ENCODE results near the gene ACAN.

The ACAN gene

DNA sequence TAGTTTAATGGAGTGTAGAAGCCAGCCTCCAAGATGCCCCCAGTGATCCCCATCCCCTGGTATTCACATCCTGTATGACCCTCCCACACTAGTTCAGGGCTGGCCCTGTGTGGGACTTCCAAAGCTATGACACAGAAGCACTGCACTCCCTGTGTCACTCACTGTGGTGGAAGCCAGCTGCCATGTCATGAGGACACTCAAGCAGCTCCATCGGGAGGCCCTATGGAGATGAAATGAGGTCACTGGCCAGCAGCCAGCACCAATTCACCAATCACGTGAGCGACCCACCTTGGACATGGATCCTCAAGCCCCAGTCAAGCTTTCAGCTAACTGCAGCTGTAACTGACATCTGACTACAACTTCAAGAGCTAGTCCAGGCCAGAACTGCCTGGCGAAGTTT, 3.9 kb upstream of the ACAN start:
- H3K4me3 ChIP-seq (ENCODE audit: low read depth, low read length): no peak overlapping the region
- no peak for DNase-seq (ENCODE audit: low read depth)

DNA sequence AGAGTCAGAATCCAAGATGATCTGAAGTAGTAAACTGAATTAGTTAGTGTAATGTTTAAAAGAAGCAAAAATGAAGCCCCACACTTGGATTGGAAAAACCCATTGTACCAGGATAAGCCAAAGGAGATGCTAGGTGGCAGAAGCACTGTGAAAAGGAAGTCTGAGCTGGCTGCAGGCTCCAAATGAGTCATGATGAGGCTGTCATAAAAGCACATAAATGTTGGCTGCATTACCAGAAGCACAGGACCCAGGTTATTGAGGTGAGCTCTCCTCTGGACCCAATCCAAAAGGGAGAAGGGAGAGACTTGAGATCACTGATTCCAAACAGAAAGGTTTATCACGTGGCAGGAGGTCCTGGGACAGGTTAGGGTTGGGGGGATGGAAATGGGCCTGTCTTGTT, 3.2 kb upstream of the ACAN start:
- peak; percentile 15 for DNase-seq (ENCODE audit: low read depth)
- no peak overlapping the region for H3K4me3 ChIP-seq (ENCODE audit: low read depth, low read length)

DNA sequence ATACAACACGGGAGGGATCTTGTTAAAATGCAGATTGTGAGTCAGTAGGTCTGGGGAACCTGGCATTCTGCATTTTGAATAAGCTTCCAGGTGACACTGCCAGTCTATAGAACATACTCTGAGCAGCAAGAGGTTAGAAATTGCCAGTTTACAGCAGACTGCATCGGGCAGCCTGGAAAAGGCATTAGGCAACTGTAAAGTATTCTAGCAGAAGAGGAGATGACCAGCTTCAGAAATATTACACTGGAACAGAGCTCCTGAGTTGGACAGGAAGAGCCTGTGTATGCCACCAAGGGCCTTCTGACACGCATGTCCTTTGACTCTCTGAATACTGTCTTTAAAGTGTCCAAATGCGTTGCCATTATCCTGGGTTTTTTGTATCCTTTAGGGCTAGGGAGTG, 2.5 kb upstream of the ACAN start:
- no peak for DNase-seq (ENCODE audit: low read depth)
- no peak overlapping the region for H3K4me3 ChIP-seq (ENCODE audit: low read depth, low read length)

DNA sequence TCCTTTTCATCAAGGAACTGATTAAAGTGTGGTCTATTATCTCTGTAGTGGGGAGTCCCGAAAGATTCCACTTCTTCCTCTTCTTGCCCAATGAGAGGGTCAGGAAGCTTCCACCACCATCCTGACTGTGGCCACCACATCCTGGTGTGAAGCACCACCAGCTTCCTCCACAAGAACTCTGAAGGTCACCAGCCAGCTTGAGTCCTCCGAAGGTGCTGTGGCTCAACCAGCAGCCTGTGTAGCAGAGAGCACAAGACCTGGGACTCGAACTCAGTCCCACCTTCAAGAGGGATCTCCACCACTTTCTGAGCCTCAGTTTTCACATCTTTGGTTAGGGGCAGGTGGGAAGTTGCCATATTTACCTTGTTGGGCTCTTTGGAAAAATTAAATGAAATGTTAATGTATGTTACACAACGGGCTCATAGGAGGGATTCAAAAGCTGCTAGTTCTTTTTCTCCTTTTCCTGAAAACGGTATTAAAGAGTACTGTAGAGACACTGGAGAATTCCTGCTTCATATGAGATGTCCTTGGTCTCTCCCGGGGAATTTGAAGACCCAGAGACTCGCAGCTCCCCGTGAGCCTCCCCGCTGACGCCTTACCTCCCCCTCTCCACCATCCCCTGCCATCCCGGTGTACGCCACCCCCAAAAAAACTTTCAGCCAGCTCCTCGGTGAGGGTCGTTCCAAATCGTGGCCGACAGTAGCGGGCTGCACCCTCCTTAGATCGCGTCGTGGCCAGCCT, 816 bp upstream of the ACAN start:
- peak overlapping the region; percentile 26 for H3K4me3 ChIP-seq (ENCODE audit: low read depth, low read length)
- no peak for DNase-seq (ENCODE audit: low read depth)

DNA sequence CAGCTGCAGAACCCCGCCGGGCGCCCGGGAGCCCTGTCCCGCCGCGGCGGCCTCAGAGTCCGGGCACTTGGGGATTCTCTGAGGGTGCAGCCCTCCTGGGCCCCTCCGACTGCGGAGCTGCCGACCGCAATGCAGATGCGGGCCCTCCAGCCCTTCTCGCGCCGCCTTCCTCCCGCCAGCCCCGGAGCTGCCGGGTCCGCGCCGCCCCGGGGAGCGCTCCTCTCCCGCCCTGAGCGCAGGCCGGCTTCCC, 320 bp upstream of the ACAN start:
- H3K4me3 ChIP-seq (ENCODE audit: low read depth, low read length): peak overlapping the region; percentile 26
- DNase-seq (ENCODE audit: low read depth): no peak

DNA sequence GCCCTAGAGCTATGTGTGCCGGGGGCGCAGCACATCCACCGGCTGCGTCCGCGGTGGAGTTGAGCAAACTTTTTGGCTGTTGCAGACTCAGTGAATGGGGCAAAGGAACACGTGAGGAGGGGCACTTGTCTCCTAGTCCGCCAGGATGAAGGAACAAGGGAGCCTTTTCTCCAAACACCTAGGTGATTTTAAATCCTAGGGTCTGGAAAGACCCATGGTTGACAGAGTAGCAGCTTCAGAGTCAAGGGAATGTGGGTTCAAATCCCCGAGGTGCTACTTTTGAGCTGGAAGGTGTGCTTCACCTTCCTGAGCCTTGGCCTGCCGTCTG, 648 bp downstream of the ACAN start:
- no peak for DNase-seq (ENCODE audit: low read depth)
- H3K4me3 ChIP-seq (ENCODE audit: low read depth, low read length): no peak overlapping the region

DNA sequence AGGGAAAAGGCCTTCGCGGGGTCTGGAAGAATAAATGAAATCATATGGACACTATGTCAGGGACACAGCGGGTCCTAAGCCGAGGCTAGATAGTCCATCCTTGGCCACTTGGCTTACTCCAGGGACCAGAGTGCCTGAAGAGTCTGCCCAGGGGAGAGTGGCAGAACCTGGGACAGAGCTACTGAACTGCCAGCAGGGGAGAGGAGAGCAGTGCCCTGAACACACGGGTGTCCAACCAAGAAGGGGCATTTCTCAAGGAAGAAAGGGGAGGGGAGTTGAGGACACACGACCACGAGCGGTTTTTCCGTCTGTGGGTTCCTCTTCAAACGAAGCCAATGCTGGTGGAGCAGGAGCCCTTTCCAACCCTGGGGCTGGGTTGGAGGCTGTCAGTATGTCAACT, 1.0 kb downstream of the ACAN start:
- DNase-seq (ENCODE audit: low read depth): no peak
- no peak overlapping the region for H3K4me3 ChIP-seq (ENCODE audit: low read depth, low read length)

- DNase-seq (ENCODE audit: low read depth): no peak
- H3K4me3 ChIP-seq (ENCODE audit: low read depth, low read length): no peak overlapping the region
These were observed 2.0 kb downstream of the ACAN start for GRCh38 chr15:88805031-88805780.

DNA sequence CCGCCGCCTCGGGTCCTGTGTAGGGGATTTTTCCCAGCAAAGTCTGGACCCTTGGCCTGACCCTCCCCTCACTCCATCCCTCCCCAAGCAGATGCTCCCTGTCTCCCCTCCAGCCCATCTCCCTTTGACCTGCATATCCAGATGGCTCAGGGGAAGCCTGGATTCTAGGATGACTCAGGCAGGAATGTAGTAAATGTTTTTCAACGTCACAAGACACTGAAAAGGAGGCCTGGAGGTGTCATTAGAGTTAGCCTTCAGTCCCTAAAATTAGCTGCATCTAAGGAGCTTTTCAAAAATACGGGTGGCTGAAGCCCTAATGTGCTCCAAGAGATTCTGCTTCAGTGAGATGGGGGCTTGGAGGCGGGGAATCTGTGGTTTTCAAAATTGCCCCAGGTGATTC, 7.2 kb downstream of the ACAN start:
- no peak overlapping the region for H3K4me3 ChIP-seq (ENCODE audit: low read depth, low read length)
- no peak for DNase-seq (ENCODE audit: low read depth)

DNA sequence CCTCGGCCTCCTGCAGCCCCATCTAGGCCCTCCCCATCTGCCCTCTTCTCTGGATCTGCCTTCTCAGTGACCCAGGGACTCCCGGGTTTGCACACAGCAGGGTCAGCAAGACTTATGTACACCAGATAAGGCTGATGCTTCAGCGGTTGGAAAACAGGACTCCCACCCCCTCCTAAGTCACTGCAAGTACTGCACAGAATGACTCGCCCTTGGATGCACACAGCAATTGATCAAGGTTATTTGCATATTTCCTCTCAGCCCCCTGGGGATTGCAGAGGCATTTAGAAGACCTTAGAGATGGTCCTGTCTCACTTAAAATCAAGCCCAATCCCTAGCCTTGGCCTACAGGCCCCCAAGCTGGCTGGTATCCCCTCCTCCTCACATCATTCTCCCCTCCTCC, 8.9 kb downstream of the ACAN start:
- H3K4me3 ChIP-seq (ENCODE audit: low read depth, low read length): no peak overlapping the region
- no peak for DNase-seq (ENCODE audit: low read depth)

- no peak overlapping the region for H3K4me3 ChIP-seq (ENCODE audit: low read depth, low read length)
- no peak for DNase-seq (ENCODE audit: low read depth)
These were observed 10.7 kb downstream of the ACAN start for GRCh38 chr15:88813960-88814359.

- DNase-seq (ENCODE audit: low read depth): no peak
- H3K4me3 ChIP-seq (ENCODE audit: low read depth, low read length): no peak overlapping the region
These were observed 11.2 kb downstream of the ACAN start for GRCh38 chr15:88814393-88814792.

- no peak overlapping the region for H3K4me3 ChIP-seq (ENCODE audit: low read depth, low read length)
- DNase-seq (ENCODE audit: low read depth): no peak
These were observed 15.7 kb downstream of the ACAN start for GRCh38 chr15:88818920-88819319.

GRCh38 chr15:88821993-88822392, 18.8 kb downstream of the ACAN start:
- no peak for DNase-seq (ENCODE audit: low read depth)
- H3K4me3 ChIP-seq (ENCODE audit: low read depth, low read length): no peak overlapping the region

- DNase-seq (ENCODE audit: low read depth): no peak
- no peak overlapping the region for H3K4me3 ChIP-seq (ENCODE audit: low read depth, low read length)
These were observed 25.6 kb downstream of the ACAN start for GRCh38 chr15:88828791-88829190.

DNA sequence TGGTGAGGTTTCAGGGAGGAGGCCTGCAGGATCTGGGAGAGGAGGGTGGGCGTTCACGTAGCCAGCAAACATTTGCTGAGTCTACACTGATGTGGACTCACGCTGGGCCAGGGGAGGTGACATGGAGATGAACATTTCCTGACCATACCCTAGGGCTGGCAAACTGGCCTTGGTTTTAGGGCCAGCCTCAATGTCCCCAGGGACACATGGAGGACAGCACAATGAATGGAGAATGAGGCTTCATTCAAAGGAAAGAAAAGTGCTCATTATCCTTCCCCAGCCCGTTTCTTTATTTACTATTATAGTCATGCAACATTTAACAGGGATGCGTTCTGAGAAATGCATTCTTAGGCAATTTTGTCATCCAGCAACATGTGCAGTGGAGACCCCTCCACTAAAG, 26.8 kb downstream of the ACAN start:
- H3K4me3 ChIP-seq (ENCODE audit: low read depth, low read length): no peak overlapping the region
- no peak for DNase-seq (ENCODE audit: low read depth)

GRCh38 chr15:88832820-88833730, 29.8 kb downstream of the ACAN start:
- no peak for DNase-seq (ENCODE audit: low read depth)
- no peak overlapping the region for H3K4me3 ChIP-seq (ENCODE audit: low read depth, low read length)

DNA sequence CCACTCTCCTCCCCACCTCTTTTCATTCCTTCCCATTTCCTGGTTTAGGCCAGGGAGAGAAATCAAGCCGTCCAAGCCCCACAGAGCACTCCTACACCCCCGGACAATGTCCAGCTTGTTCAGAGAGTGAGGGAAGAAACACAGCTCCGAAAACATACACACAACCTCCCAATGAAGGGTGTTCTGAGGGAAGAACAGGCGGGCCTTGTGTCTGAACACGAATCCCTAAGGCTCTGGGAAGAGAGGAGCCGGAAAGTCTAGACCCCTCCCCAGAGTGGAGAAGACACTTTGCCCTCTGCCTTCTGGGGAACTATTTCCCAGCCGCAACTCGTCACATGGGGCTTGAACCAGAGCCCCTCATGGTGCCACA, 30.5 kb downstream of the ACAN start:
- DNase-seq (ENCODE audit: low read depth): no peak
- H3K4me3 ChIP-seq (ENCODE audit: low read depth, low read length): no peak overlapping the region

DNA sequence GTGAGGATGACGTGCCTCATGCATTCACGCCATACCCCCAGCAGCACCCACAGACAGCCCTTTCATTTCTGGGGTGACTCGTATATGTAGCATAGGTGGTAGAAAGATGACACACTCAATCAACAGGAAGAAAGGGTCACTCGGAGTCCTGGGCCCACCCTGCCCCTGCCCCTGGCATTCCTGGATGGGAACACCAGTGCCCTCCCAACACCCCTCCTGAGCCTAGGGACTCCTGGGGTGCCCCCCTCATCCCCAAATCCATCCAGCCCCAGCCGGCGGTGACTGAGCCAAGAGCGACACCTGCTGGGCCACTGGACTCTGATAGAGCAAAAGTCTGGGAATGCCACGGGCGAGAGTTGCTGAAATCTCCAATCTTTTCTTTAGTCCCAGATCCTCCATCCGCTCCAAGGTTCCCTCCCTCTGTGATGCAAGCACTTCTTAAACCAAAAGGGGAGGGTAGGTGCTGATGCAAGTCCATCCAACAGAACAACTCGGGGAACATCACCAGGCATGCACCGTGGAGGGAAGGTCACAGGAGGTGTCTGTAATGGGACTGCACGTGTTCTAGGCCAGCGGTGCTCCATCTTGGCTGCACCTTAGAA, 31.1 kb downstream of the ACAN start:
- H3K4me3 ChIP-seq (ENCODE audit: low read depth, low read length): no peak overlapping the region
- peak; percentile 13 for DNase-seq (ENCODE audit: low read depth)

DNA sequence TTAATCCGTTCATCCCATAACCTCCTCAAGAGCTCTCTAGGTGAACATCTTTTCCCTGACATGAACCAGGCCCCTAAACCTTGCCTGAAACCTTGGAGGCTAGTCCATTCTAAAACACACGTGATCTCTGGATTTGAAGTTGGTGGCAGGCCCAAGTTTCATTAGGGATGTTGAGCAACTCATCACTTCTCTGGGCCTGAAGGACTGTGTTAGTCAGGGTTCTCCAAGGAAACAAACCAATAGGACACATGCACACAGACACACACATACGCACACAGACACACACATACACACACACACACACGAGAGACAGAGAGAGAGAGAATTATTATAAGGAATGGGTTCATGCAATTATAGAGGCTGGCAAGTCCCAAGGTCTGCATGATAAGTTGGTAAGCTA, 31.9 kb downstream of the ACAN start:
- H3K4me3 ChIP-seq (ENCODE audit: low read depth, low read length): no peak overlapping the region
- no peak for DNase-seq (ENCODE audit: low read depth)

Data from skeletal muscle cell (primary cell).